GM21528 (cell line): ENCODE results near the gene ADAMTSL3.

Source experiments
- ATAC-seq: cut with Tn5 transposase; IDR thresholded peaks from one replicate; pipeline ENCODE4 v1.9.1; 2021; ENCODE audit warnings: mild to moderate bottlenecking, moderate library complexity; ENCODE audit not compliant: unreplicated experiment, low FRiP score

The ADAMTSL3 gene

DNA sequence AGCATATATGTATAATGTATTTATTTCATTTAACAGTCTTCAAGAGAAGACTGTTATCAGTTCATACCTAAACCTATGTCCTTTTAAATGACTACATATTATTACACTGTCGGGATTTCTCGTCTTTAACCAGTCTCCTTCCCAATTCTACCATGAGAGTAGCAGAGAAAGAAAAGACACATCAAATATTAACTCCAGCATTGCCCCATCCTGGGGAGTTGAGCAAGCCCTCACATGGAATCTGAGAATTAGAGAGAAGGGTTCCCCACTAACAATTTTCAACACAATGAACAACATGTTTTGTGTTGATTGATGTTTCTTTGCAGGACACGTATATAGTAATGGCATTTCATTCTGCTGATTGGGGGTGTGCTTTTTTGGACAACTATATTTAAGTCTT, 257.4 kb downstream of the ADAMTSL3 start:
- ATAC-seq, result no peak

DNA sequence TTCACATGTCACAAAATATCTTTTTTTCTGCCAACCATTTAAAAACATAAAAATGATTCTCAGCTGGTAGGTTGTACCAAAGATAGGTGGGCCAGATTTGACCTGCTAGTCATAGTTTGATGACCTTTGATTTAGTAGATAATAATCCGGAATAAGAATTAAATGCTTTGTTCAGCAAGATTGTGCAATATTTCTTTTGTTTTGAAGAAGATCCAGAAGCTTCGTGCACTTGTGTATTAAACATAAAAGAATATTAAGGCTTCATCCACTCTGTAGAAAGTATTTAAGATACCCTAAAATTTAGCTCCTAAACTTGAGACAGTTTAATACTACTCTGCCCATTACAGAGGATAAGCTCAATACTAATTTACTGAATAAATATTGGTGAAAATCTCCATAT, 258.4 kb downstream of the ADAMTSL3 start:
- no peak for ATAC-seq

DNA sequence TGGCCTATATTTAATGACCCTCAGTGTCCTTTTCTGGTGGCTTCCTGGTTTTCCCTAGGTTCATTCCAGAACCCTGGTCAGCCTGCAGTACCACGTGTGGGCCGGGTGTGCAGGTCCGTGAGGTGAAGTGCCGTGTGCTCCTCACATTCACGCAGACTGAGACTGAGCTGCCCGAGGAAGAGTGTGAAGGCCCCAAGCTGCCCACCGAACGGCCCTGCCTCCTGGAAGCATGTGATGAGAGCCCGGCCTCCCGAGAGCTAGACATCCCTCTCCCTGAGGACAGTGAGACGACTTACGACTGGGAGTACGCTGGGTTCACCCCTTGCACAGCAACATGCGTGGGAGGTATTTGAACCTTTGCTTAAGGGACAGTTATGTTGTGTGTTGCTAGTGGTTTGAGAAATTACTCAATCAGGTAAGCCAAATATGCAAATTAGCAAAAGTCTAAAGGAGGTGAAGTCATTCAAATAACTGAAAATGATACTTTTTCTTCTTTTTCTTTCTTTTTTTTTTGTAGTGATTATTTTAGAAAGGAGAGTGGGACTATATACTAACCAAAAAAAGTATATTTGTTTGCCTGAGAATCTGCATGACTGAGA, 259.2 kb downstream of the ADAMTSL3 start:
- ATAC-seq, result no peak

DNA sequence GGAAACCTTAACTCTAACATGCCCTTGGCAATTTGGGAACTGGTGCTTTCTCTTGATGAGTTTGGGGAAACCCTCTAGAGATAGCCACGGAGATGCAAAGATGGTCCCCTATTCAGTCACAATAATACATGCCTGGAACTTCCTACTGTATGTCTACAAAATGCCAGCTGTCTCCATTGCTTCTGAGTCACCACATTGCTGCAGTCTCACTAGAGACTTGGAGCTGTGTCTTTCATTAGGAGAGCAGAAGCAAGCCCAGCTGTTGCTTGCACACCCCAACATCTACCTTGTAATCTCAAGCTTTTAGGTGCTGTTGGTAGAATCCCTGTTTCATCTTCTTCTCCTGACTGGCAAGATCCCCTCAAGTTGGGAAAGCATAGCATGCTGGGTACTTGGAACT, 261.0 kb downstream of the ADAMTSL3 start:
- no peak for ATAC-seq

DNA sequence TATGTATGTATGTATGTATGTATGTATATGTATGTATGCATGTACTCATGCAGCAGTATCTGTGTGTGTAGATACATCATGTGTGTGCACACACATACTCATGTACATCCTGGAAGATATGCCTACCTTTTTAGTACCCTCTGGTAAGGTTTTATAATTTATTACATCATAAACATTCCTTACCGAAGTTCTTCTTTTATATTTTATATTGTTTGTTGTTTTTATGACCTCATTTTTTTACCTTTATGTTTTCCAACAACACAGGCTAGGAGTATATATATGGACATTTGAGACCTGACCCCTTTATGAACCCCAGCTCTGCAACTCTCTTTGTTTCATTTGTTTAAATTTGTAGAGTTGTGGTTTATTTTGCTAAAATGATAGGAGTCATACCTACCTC, 263.5 kb downstream of the ADAMTSL3 start:
- no peak for ATAC-seq

DNA sequence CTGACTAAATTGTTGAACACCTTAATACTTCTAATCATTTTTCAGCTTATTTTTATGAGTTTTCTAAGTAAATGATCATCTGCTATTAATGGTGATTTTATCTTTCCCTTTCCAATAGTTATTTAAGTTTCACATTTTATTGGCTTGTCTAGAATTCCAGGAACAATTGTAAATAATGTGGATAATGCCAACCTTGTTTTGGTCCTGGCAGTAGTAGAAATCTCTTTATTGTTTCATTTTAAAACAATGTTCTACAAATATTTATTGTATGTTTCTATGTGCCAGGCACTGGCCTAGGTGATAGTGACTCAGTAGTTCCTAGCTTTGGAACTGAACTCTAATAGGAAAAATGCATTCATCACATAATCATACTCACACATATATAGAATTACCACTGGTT, 264.1 kb downstream of the ADAMTSL3 start:
- ATAC-seq, result no peak

DNA sequence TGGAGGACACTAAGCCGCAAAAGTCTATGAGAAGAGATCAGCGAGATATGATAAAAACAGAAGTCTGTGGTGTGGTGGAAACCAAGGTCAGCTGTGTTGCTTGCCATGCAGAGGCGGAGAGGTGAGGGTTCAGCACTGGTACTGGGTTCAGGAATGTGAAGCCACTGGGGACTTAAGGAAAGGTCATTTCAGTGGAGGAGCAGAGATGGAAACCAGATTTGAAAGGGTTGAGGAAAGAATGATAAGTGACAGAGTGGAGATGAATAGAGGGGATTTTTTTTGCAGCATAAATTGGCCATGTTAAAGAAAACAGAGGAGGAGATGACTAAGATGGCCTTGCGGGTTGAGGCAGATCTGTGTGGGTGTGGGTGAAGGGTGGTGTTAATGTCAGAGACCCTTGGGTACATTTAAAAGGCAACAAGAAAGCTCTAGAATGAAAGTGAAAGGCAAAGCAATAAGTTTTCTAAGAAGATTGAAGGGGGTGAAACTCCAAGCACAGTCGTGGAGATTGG, 265.5 kb downstream of the ADAMTSL3 start:
- peak; percentile 62 for ATAC-seq

DNA sequence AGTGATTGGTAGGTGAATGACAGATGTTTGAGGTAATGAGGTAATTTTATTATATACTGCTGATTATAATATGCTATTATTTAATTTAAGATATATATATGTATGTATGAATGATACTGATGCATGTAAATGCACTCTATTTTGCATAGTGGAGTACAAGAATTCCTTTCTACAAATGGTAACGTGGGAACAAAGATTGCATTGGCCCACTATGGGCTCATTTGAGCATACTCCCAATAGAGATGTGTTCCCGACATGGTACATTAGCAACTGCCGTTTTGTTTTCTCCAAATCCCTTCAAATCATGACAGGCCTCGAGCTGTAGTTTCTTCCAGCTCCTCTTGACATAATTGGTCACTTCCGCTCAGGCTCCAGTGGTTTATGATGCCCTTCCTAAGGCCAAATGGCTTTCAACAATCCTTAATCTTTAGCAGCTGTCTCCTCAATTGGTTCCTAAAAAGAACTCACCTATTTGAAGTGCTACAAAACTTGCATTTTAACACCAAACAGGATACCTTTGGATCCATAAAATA, 266.1 kb downstream of the ADAMTSL3 start:
- peak; percentile 4 for ATAC-seq

DNA sequence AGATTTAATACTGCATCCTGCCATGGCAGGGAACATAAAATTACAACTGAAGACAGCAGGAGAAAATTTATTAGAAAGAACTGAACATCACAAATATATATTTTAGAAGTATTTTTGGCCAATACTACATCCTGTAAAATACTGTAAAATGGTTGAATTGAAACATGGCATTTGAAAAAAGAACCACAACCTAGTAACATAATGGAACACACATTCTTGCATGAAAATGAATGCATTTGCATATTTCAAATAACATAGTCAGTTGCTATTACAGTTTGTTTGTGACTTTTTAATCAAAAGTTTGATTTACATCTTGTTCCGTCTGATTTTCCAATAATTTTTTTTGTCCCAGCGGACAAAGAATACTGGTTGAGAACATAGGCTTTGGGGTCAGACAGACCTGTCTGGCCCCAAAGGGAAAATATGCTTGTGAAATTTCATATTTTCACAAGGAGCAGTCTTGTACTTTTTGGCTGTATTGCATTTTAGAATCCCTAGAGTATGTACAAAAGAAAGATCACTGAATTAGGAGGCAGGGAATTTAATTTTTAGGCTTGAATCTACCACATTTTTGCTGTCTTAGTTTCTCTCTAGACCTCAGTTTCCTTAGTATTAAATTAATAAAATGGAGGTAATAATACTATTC, 268.8 kb downstream of the ADAMTSL3 start:
- ATAC-seq, result no peak

DNA sequence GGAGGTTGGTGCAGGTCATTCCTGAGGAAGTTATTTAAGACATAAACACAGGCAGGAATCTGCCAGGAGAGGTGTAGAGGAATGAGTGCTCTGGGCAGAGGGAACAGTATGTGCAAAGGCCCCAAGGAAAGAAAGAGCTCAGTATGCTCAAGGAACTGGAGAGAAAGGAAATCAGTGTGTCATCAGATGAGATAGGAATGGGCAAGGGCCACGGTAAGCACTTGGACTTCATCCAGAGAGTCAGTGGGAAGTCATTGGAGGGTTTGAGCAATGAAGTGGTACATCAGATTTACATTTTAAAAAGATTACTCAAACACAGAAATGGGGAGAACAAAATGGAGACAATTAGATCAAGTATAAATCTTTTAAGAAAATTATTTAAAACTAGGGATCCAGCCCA, 272.2 kb downstream of the ADAMTSL3 start:
- ATAC-seq, result no peak

DNA sequence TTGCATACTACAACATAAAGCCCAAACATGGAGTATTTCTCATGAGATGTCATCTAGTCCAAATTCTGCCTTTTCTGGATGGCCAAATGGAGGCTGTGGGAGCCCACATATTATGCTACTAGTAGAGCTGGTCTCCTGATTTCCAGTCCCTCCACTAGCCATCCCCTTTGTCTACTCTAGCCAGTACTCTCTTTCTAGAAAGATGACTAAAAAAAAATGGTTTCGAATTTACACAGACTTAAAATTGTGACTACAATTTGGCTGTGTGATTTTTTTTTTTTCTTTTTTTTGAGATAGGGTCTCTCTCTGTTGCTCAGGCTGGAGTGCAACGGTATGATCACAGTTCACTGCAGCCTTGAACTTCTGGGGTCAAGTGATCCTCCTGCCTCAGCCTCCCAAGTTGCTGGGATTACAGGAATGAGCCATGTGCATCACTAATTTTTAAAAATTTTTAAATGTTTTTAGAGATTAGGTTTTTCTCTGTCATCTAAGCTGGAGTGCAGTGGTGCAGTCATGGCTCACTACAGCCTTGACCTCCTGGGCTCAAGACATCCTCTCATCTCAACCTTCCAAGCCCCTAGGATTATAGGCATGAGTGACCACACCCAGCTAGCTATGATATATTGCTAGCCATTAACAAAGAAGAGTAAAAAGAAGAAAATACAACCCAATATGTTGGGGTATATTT, 273.9 kb downstream of the ADAMTSL3 start:
- ATAC-seq, result peak; percentile 50

DNA sequence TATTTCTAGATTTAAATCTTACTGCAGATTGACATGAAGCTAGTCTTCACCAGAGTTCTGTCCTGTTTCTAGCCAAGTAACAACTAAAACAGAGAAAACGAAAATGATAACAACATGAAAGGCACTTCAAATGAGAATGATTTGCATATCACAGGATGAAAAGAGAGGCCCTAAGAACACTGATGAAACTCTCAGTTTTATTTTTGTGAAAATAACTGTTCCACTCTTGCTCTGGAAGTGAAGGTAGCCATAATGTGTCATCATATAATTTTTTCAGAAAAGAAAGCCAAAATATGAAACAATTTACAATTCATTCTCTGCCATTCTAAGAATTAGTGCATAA, 274.4 kb downstream of the ADAMTSL3 start:
- peak; percentile 87 for ATAC-seq

DNA sequence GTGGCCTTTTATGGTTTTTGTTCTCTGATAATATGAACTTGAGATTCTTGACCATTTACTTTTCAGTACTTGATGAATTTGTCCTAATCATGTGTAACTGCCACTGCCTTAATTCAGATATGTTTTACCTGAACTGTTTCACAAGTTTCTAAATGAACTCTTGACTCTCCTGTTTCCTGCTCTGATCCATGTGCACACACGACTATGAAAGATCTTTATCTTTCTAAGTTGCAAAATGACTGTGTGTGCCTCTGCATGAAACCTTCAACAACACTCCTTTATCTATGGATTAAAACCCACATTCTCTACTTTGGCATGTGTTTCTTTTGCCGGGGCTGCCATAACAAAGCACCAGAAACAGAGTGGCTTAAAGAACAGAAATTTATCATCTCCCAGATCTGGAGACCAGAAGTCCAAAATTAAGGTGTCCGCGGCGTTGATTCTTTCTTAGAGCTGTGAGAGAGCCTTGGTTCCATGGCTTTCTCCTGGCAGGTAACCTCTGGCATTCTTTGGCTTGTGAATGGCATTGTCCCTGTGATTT, 275.0 kb downstream of the ADAMTSL3 start:
- peak; percentile 37 for ATAC-seq

DNA sequence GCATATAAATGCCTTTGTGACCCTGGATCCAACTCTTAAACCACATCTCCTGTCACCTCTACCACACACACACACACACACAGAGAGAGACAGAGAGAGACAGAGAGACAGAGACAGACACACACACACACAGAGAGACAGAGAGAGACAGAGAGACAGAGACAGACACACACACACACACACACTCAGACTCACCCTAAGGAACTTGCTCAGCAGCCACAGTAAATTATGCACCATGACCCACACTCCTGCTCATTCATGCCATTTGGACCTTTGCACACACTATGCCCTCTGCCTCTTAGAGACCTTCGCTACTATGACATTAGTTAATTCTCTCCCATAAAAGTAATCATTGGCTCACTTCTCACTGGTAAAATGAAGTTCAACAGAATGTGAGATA, 275.7 kb downstream of the ADAMTSL3 start:
- ATAC-seq, result no peak

DNA sequence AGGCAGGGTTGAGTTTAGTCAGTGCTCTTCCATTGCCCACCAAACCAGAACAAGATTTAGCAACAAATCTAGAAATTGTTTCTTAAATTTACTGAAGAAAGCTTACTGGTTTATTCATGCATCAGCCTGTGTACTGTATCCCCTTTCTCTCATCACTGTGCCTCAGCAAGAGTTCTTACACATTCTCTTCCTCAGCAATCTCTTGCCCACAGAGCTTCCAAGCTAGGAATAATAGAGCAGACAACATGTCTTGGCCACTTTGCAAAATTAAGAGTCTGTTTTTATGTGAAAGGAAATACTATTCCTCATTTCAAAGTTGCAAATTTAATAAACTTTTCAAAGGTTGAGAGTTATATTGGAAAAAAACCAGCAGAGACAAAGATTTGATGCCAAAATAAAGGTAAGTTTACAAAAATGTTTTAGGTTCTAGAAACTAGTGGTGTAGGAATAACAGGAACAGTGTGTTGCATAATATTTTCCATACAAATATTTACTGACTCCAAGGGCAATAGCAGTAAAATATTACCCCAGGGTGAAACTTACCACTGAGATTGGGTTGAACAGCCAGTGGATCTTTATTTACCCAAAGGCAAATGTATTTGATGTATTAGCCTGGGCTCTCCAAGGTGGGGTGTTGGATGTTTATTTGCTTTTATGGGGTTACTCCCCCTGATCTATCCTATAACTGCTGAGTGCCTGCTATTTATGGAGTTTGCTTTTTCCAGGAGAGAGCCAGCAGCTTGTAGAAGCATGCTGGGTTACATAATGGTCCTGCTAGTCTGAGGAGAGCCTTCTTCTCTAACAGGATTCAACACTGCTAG, 276.7 kb downstream of the ADAMTSL3 start:
- no peak for ATAC-seq

DNA sequence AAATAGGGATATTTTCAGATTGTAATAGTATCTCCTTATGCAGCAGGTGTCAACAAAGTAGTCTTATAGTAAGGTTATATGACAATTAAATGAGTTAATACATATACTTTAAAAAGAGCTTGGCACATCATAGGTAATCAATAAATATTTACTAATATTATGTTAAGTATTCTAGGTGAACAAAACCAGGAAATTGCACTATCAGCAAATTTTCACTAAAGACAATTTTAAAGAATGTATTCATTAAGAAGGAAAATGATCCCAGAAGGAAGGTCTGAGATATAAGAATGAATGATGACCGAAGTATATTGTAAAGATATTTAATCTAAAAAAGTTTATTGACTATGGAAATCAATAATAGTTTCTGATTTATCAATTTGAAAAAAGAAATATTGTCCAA, 281.9 kb downstream of the ADAMTSL3 start:
- ATAC-seq, result no peak

DNA sequence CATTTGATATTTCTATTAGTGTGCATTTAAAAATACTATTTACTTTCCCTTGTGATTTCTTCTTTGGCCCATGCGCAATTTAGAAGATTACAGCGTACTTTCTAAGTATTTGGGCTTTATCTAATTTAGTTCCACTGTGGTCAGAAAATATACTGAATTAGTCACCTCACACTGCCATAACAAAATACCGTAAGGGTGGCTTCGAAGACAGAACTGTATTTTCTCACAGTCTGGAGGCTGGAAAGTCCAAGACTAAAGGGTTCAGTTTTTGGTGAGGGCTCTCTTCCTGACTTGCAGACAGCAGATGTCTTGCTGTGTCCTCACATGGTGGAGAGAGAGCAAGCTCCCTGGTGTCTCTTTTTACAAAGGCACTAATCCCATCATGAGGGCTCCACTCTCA, 286.2 kb downstream of the ADAMTSL3 start:
- ATAC-seq, result no peak

DNA sequence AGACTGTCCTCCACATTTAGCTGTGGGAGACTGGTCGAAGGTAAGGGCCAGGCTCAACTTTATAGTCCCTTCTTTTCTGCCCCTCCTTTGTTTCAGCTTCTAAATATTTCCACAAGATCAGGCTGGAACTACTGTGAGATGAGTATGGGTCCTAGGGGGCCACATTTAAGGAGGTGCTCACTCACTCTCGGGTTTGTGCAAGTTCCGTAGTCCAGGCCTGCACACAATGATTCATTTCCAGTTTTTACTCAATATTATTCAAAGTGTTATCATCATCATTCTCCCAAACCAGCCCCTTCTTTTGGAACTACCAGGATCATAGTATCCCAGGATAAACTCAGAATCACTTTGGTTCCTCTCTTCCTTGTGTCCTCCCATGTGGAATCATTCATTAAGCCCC, 289.1 kb downstream of the ADAMTSL3 start:
- no peak for ATAC-seq

DNA sequence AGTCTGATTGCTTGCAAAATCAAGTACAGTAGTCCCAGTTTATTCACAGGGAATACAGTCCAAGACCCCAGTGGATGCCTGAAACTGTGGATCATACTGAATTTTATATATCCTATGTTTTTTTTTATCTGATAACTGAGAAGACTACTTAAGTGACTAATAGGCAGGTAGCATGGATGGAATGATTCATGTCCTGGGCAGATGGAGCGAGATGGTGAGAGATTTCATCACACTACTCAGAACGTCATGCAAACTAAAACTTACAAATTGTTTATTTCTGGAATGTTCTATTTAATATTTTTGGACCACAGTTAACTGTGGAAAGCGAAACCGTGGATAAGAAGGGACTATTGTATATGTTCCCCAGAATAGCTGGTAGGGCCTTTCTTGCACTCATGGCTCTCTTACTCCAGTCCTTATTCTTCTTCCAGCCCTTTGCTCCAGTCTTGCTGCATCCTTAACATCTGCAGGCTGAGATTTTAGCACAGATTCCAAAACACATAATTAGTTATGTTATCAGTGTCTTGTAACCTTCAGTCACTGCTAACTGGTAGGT, 290.0 kb downstream of the ADAMTSL3 start:
- no peak for ATAC-seq

DNA sequence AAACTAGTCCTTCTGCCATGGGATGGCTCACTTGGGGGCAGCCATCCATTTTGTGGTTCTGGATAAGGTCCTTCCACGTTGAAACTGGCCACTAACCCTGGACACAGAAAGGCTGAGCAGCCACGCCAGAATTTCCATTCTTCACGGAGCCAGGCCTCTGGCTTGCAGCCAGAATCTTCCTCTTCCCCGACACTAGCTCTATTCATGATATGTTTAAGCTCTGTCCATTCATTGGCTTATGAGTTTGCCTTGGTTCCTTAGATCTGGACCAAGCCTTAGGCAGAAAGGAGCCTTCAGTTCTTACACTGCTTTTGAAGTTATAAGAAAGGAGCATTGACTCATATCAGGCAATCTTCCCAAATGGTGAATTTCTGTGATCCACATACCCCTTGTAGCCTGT, 293.2 kb downstream of the ADAMTSL3 start:
- no peak for ATAC-seq
